Fibroblast of lung (primary cell): ENCODE data around the gene TMEM240.

Experiments used
- CTCF ChIP-seq, 2 donors: IDR thresholded peaks in 1 of 2; conservative IDR thresholded peaks in 1 of 2; 1 replicate in 1 of 2; 2 replicates in 1 of 2; pipeline ENCODE4 v1.5.1; 2011 to 2012; ENCODE audit warnings: low read length in 2 of 2, control low read depth in 1 of 2, inconsistent platforms in 1 of 2, low read depth in 1 of 2, mild to moderate bottlenecking in 1 of 2
- EZH2 ChIP-seq: IDR thresholded peaks from 2 replicates; pipeline ENCODE4 v1.5.1; 2012; ENCODE audit warnings: low read length, control low read depth, mild to moderate bottlenecking; ENCODE audit errors: missing control alignments

DNA sequence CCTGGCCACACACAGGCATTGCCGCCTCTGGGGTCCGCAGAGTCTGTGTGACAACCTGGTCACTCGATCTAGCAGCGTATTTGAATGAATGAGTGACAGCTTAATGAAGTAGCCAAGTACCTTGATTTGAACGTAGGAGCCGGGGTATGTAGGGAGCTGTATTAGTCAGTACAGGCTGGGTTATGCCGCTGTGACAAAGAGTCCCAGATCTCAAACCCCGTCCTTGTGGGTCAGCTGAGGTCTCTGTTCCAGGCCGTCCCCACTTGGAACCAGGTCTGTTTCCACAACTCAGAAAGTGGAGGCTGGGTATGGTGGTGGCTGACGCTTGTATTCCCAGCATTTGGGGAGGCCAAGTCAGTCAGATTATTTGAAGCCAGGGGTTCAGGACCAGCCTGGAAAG, 48.8 kb downstream of the TMEM240 start:
- TF ChIP-seq CTCF (conservative IDR thresholded peaks at IDR 0.05 in 1 of 2, IDR thresholded peaks at IDR 0.05 in 1 of 2; ENCODE audit: low read depth in 1 of 2, low read length in 2 of 2) (no peak), EZH2 (no peak)
